Measurements from ENCODE around the gene MLLT3.
A peak's percentile ranks its signal among the peaks of the same experiment; 100 is the strongest.
"Not testable (repeated sequence)": the region's sequence is repeated elsewhere in the genome, so short reads cannot be mapped to it uniquely, and the experiment has no call there.

The MLLT3 gene

DNA sequence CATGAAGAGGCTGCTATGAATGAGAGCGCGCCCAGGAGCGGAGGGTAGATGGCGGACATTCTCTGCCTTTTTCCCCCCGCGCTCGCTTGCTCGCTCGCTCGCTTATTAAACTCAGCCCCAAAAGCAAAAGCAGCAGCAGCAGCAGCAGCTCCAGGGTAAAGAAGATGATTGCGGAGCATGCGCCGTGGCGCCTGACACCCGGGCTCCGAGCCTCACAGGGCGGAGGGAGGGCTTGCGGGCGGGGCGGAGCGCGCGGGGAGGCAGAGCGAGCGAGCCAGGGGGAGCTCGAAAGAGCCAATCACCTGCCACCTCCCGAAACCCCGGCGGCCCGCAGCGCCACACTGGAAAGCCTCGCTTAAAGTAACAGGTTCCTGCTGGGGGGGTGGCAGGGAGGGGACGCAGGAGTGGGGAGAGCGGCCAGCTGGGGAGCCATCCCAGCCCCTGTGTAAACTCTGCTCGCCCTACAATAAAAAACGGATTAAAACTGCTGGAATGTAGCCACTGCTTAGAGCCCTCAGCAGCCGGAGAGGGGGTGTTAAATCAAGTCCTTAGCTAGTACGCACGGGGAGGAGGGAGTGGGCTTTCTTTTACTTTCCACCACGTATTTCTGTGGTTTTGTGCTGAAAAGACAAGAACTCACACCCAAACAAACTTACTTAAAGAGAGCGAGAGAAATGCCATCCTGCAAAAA lies at the start of gene MLLT3:
Gene MLLT3, minus strand, starts transcription at position 170 of the 691 bp plus-strand sequence.
- no peaks in the 10 kb centered on the region for H3K27me3 ChIP-seq (ENCODE audit: control insufficient read depth in 1 of 2, insufficient read depth in 2 of 2, low read length in 2 of 2)

DNA sequence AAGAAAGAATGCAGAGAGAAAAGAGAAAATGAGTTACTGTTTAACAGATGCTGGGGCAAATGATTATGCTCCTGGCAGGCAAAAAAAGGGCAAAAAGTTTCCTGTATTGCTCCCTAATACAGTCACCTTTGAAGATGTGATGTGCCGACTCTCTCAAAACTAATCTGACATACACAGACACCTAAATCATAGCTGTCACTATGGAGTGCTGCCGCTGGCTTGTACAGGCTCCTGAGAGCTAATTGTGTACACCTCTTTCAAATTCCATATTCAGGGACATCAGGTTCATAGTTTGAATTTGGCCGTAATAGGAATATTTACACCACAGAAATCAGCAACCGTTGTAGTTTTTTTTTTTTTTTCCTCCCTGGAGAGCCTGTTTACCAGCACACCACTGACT lies 49.3 kb upstream of the MLLT3 start:
- Histone ChIP-seq H3K9ac (ENCODE audit: low read length) (no peak overlapping the region), H3K4me3 (ENCODE audit: low read depth in 1 of 2, low read length in 2 of 2) (no peak overlapping the region), H3K27me3 (ENCODE audit: control insufficient read depth in 1 of 2, insufficient read depth in 2 of 2, low read length in 2 of 2) (no peaks in the 10 kb centered on the region), H3K27ac (ENCODE audit: low read depth, low read length) (no peak overlapping the region), H3K9me3 (ENCODE audit: low read length) (no peaks in the 10 kb centered on the region), H3K4me1 (ENCODE audit: insufficient read depth, low read length) (no peaks in the 10 kb centered on the region), H3K36me3 (ENCODE audit: insufficient read depth, low read length) (no peaks in the 10 kb centered on the region)

More for the DNA sequence above, at the start of gene MLLT3:
- no peaks in the 10 kb centered on the region for H3K36me3 ChIP-seq (ENCODE audit: insufficient read depth, low read length)
- peaks cover 32% of the 10 kb centered on the region for H3K4me1 ChIP-seq (ENCODE audit: insufficient read depth, low read length)
- H3K4me3 ChIP-seq (ENCODE audit: low read depth in 1 of 2, low read length in 2 of 2) = peak within 1 kb of the TSS; percentile 92
- peak within 1 kb of the TSS; percentile 92 for H3K27ac ChIP-seq (ENCODE audit: low read depth, low read length)
- H3K9ac ChIP-seq (ENCODE audit: low read length) = peak within 1 kb of the TSS; percentile 66
- H3K9me3 ChIP-seq (ENCODE audit: low read length) = no peaks in the 10 kb centered on the region

DNA sequence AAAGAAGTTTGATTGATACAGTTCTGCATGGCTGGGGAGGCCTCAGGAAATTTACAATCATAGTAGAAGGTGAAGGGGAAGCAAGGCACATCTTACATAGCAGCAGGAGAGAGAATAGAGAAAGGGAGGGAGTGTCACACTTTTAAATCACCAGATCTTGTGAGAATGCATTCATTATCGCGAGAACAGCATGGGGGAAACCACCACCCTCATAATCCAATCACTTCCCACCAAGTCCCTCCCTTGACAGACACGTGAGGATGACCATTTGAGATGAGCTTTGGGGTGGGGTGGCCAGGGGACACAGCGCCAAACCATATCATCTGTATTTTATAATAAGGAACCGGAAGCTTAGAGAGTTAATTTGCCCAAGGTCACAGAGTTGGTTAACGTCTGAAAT lies 48.1 kb upstream of the MLLT3 start:
- Histone ChIP-seq H3K4me3 (ENCODE audit: low read depth in 1 of 2, low read length in 2 of 2) (no peak overlapping the region), H3K27me3 (ENCODE audit: control insufficient read depth in 1 of 2, insufficient read depth in 2 of 2, low read length in 2 of 2) (no peaks in the 10 kb centered on the region), H3K9ac (ENCODE audit: low read length) (no peak overlapping the region), H3K36me3 (ENCODE audit: insufficient read depth, low read length) (no peaks in the 10 kb centered on the region), H3K4me1 (ENCODE audit: insufficient read depth, low read length) (no peaks in the 10 kb centered on the region), H3K27ac (ENCODE audit: low read depth, low read length) (no peak overlapping the region), H3K9me3 (ENCODE audit: low read length) (no peaks in the 10 kb centered on the region)

- Histone ChIP-seq H3K36me3 (ENCODE audit: insufficient read depth, low read length) (no peaks in the 10 kb centered on the region), H3K9ac (ENCODE audit: low read length) (no peak overlapping the region)
These were observed 42.2 kb upstream of the MLLT3 start for GRCh38 chr9:20664501-20664900.

GRCh38 chr9:20663133-20663532 lies 40.8 kb upstream of the MLLT3 start:
- no peak overlapping the region for H3K27ac ChIP-seq (ENCODE audit: low read depth, low read length)
- no peak overlapping the region for H3K4me3 ChIP-seq (ENCODE audit: low read depth in 1 of 2, low read length in 2 of 2)
- H3K9ac ChIP-seq (ENCODE audit: low read length) = no peak overlapping the region
- H3K36me3 ChIP-seq (ENCODE audit: insufficient read depth, low read length) = no peaks in the 10 kb centered on the region
- H3K9me3 ChIP-seq (ENCODE audit: low read length) = no peaks in the 10 kb centered on the region
- H3K4me1 ChIP-seq (ENCODE audit: insufficient read depth, low read length) = no peaks in the 10 kb centered on the region
- no peaks in the 10 kb centered on the region for H3K27me3 ChIP-seq (ENCODE audit: control insufficient read depth in 1 of 2, insufficient read depth in 2 of 2, low read length in 2 of 2)

More at GRCh38 chr9:20664501-20664900, 42.2 kb upstream of the MLLT3 start:
- Histone ChIP-seq H3K27me3 (ENCODE audit: control insufficient read depth in 1 of 2, insufficient read depth in 2 of 2, low read length in 2 of 2) (no peaks in the 10 kb centered on the region), H3K4me3 (ENCODE audit: low read depth in 1 of 2, low read length in 2 of 2) (no peak overlapping the region), H3K27ac (ENCODE audit: low read depth, low read length) (no peak overlapping the region), H3K9me3 (ENCODE audit: low read length) (no peaks in the 10 kb centered on the region), H3K4me1 (ENCODE audit: insufficient read depth, low read length) (no peaks in the 10 kb centered on the region)

GRCh38 chr9:20662156-20662555 lies 39.9 kb upstream of the MLLT3 start:
- Histone ChIP-seq H3K9ac (ENCODE audit: low read length) (no peak overlapping the region), H3K4me3 (ENCODE audit: low read depth in 1 of 2, low read length in 2 of 2) (no peak overlapping the region), H3K4me1 (ENCODE audit: insufficient read depth, low read length) (no peaks in the 10 kb centered on the region), H3K27ac (ENCODE audit: low read depth, low read length) (no peak overlapping the region), H3K36me3 (ENCODE audit: insufficient read depth, low read length) (no peaks in the 10 kb centered on the region), H3K27me3 (ENCODE audit: control insufficient read depth in 1 of 2, insufficient read depth in 2 of 2, low read length in 2 of 2) (no peaks in the 10 kb centered on the region), H3K9me3 (ENCODE audit: low read length) (no peaks in the 10 kb centered on the region)

- H3K36me3 ChIP-seq (ENCODE audit: insufficient read depth, low read length) = no peaks in the 10 kb centered on the region
- peak overlapping the region in 1 of 2 donors; percentile 39 for H3K4me3 ChIP-seq (ENCODE audit: low read depth in 1 of 2, low read length in 2 of 2)
- H3K9ac ChIP-seq (ENCODE audit: low read length) = no peak overlapping the region
- H3K4me1 ChIP-seq (ENCODE audit: insufficient read depth, low read length) = no peaks in the 10 kb centered on the region
- no peaks in the 10 kb centered on the region for H3K9me3 ChIP-seq (ENCODE audit: low read length)
- no peaks in the 10 kb centered on the region for H3K27me3 ChIP-seq (ENCODE audit: control insufficient read depth in 1 of 2, insufficient read depth in 2 of 2, low read length in 2 of 2)
- no peak overlapping the region for H3K27ac ChIP-seq (ENCODE audit: low read depth, low read length)
These were observed 37.2 kb upstream of the MLLT3 start for GRCh38 chr9:20659474-20659967.

DNA sequence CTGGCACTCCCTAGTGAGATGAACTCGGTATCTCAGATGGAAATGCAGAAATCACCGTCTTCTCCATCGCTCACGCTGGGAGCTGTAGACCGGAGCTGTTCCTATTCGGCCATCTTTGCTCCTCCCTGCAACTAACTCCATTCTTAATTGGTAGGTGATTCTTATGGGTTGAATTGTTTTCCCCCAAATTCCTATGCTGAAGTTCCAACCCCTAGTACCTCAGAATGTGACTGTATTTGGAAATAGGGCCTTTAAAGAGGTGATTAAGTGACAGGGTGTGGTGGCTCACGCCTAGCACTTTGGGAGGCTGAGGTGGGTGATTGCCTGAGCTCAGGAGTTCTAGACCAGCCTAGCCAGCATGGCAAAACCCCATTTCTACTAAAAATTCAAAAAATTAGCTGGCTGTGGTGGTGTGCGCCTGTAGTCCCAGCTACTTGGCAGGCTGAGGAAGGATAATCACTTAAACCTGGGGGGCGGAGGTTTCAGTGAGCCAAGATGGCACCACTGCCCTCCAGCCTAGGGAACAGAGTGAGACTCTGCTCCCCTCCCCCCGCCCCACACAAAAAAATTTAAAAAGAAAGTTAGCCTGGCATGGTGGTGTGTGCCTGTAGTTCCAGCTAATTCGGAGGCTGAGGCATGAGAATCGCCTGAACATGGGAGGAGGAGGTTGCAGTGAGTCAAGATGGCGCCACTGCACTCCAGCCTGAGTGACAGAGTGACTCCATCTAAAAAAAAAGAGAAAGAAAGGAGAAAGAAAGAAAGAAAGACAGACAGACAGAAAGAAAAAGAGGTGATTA lies 36.6 kb upstream of the MLLT3 start:
- Histone ChIP-seq H3K9me3 (ENCODE audit: low read length) (no peaks in the 10 kb centered on the region), H3K27ac (ENCODE audit: low read depth, low read length) (no peak overlapping the region), H3K9ac (ENCODE audit: low read length) (no peak overlapping the region), H3K4me1 (ENCODE audit: insufficient read depth, low read length) (no peaks in the 10 kb centered on the region), H3K4me3 (ENCODE audit: low read depth in 1 of 2, low read length in 2 of 2) (peak overlapping the region; percentile 2 to 39), H3K36me3 (ENCODE audit: insufficient read depth, low read length) (no peaks in the 10 kb centered on the region), H3K27me3 (ENCODE audit: control insufficient read depth in 1 of 2, insufficient read depth in 2 of 2, low read length in 2 of 2) (no peaks in the 10 kb centered on the region)

GRCh38 chr9:20658246-20658667 lies 36.0 kb upstream of the MLLT3 start:
- H3K4me1 ChIP-seq (ENCODE audit: insufficient read depth, low read length); H3K27ac ChIP-seq (ENCODE audit: low read depth, low read length); H3K36me3 ChIP-seq (ENCODE audit: insufficient read depth, low read length); H3K9me3 ChIP-seq (ENCODE audit: low read length); H3K27me3 ChIP-seq (ENCODE audit: control insufficient read depth in 1 of 2, insufficient read depth in 2 of 2, low read length in 2 of 2); H3K9ac ChIP-seq (ENCODE audit: low read length): not testable (repeated sequence)
- peak overlapping the region; percentile 2 to 39 for H3K4me3 ChIP-seq (ENCODE audit: low read depth in 1 of 2, low read length in 2 of 2)

DNA sequence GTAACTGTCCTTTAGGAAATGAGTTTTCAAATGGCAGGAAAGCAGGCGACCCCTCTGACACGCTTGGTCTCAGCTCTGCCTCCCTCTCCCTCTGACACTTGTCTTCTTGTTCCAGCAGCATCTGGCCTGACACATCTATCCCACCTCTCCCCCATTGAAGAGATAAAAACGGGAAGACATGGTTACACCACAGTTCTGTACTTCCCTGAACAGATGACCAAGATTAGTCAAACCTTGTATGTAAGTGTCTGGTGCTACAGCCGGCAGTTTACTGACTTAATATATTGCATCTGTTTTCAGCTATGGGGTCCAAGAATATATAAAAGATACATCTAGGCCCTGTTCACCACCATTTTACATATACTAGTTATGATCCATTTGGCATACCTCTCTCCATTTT lies 29.6 kb upstream of the MLLT3 start:
- no peaks in the 10 kb centered on the region for H3K9me3 ChIP-seq (ENCODE audit: low read length)
- H3K9ac ChIP-seq (ENCODE audit: low read length) = no peak overlapping the region
- no peak overlapping the region for H3K27ac ChIP-seq (ENCODE audit: low read depth, low read length)
- no peaks in the 10 kb centered on the region for H3K4me1 ChIP-seq (ENCODE audit: insufficient read depth, low read length)
- H3K4me3 ChIP-seq (ENCODE audit: low read depth in 1 of 2, low read length in 2 of 2) = no peak overlapping the region
- H3K36me3 ChIP-seq (ENCODE audit: insufficient read depth, low read length) = no peaks in the 10 kb centered on the region
- no peaks in the 10 kb centered on the region for H3K27me3 ChIP-seq (ENCODE audit: control insufficient read depth in 1 of 2, insufficient read depth in 2 of 2, low read length in 2 of 2)

GRCh38 chr9:20650750-20651299 lies 28.5 kb upstream of the MLLT3 start:
- no peaks in the 10 kb centered on the region for H3K4me1 ChIP-seq (ENCODE audit: insufficient read depth, low read length)
- no peaks in the 10 kb centered on the region for H3K27me3 ChIP-seq (ENCODE audit: control insufficient read depth in 1 of 2, insufficient read depth in 2 of 2, low read length in 2 of 2)
- H3K4me3 ChIP-seq (ENCODE audit: low read depth in 1 of 2, low read length in 2 of 2) = no peak overlapping the region
- H3K9ac ChIP-seq (ENCODE audit: low read length) = no peak overlapping the region
- no peaks in the 10 kb centered on the region for H3K36me3 ChIP-seq (ENCODE audit: insufficient read depth, low read length)
- H3K9me3 ChIP-seq (ENCODE audit: low read length) = no peaks in the 10 kb centered on the region
- no peak overlapping the region for H3K27ac ChIP-seq (ENCODE audit: low read depth, low read length)

All from muscle layer of colon (tissue), 2 donors.